GM21381 (cell line): Measurements from ENCODE around the gene ANAPC10.
"Not testable (repeated sequence)": the region's sequence is repeated elsewhere in the genome, so short reads cannot be mapped to it uniquely, and the experiment has no call there.

ENCODE experiments used
- ATAC-seq: cut with Tn5 transposase; IDR thresholded peaks from one replicate; pipeline ENCODE4 v1.9.1; 2021; ENCODE audit warnings: mild to moderate bottlenecking, moderate library complexity; ENCODE audit not compliant: unreplicated experiment

The ANAPC10 gene

GRCh38 chr4:145012841-145013240, 85.2 kb downstream of the ANAPC10 start:
- ATAC-seq, result no peak

DNA sequence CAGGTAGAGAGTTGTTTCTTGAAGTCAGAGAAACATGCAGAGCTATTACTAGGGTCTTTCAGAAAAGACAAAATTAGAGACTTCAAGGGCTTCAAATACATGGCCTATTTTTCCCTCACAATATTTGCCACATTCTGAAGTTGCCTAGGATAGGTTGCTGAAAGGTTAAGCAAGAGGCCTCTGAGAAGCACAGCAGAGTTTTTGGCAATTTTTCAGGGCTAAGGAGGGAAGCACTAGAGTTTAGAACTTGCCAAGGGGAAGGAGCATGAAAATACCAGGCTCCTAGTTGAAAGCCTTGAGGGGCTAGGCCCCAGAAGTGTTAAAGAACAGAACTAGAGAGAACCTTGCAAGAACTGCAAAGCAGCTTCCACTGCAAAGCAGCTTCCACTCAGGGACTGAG, 86.4 kb downstream of the ANAPC10 start:
- ATAC-seq, result no peak

DNA sequence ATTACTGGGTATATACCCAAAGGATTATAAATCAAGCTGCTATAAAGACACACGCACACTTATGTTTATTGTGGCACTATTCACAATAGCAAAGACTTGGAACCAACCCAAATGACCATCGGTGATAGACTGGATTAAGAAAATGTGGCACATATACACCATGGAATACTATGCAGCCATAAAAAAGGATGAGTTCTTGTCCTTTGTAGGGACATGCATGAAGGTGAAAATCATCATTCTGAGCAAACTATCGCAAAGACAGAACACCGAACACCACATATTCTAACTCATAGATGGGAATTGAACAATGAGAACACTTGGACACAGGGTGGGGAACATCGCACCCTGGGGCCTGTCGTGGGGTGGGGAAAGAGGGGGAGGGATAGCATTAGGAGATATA, 87.7 kb downstream of the ANAPC10 start:
- ATAC-seq, result not testable (repeated sequence)

DNA sequence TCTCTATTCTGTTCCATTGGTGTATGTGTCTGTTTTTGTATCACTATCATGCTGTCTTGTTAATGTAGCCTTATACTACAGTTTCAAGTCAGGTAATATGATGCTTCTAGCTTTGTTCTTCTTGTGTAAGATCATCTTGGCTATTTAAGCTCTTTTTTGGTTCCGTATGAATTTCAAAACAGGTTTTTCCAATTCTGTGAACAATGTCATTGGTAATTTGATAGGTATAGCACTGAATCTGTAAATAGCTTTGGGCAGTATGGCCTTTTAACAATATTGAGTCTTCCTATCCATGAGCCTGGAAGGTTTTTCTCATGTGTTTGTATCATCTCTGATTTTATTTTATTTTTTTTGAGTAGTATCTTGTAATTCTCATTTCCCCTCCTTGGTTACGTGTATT, 94.3 kb downstream of the ANAPC10 start:
- ATAC-seq, result no peak

GRCh38 chr4:145001635-145002034, 96.4 kb downstream of the ANAPC10 start:
- no peak for ATAC-seq

DNA sequence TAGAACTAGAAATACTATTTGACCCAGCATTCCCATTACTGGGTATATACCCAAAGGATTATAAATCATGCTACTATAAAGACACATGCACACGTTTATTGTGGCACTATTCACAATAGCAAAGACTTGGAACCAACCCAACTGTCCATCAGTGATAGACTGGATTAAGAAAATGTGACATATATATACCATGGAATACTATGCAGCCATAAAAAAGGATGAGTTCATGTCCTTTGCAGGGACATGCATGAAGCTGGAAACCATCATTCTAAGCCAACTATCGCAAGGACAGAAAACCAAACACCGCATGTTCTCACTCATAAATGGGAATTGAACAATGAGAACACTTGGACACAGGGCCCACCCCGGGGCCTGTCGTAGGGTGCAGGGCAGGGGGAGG, 97.3 kb downstream of the ANAPC10 start:
- ATAC-seq, result not testable (repeated sequence)

DNA sequence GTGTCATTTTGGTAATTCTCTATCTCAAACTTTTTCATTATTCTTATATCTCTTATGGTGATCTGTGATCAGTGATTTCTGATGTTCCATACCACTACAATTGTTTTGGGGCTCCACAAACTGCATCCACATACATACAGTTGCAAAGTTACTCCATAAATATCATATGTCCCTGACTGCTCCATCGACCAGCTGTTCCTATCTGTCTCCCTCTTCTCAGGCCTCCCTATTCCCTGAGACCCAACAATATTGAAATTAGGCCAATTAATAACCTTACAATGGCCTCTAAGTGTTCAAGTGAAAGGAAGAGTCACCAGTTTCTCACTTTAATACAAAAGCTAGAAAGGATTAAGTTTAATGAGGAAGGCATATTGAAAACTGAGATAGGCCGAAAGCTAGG, 108.7 kb downstream of the ANAPC10 start:
- no peak for ATAC-seq

DNA sequence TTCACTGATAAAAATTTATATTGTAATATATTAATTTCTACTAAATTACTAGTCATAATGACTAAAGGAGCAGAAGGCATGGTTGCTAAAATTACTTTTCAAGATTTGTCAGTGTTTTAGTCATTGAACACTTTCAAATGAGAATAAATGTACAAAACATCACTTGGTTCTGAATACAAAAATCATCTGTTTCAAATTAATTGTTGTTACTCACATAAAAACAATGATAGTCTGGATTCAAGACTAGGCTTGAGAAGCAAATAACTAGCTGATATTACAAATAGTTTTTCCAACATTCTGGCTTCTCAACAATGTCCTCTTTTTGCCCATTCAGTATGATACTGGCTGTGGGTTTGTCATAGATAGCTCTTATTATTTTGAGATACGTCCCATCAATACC, 112.5 kb downstream of the ANAPC10 start:
- ATAC-seq, result no peak

- no peak for ATAC-seq
Observed at GRCh38 chr4:144985014-144985413, 113.0 kb downstream of the ANAPC10 start.

- no peak for ATAC-seq
Observed at GRCh38 chr4:144984241-144984640, 113.8 kb downstream of the ANAPC10 start.

GRCh38 chr4:144975718-144976117, 122.3 kb downstream of the ANAPC10 start:
- no peak for ATAC-seq

- peak; percentile 61 for ATAC-seq
Observed at GRCh38 chr4:144970597-144970996, 127.4 kb downstream of the ANAPC10 start.

GRCh38 chr4:144969821-144970220, 128.2 kb downstream of the ANAPC10 start:
- ATAC-seq, result no peak

GRCh38 chr4:144968606-144969005, 129.4 kb downstream of the ANAPC10 start:
- ATAC-seq, result no peak

DNA sequence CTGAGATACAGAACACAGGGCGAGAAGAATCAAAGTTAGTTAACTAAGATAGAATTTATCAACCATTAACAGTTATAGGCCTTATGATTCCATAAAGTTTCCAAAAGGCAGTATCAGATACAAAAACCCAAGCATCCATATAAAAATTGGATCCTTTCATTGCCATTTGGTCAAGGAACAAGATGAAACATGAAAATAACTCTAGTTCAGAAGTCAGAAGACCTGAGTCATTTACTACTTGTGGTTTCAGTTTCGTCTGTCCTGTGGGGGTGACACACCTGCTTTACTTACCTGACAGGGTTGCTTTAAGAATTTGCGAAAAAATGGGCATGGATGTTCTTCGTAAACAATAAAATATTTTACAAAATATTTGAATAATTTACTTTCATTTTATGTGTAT, 130.8 kb downstream of the ANAPC10 start:
- ATAC-seq, result peak; percentile 79

GRCh38 chr4:144962300-144962699, 135.7 kb downstream of the ANAPC10 start:
- no peak for ATAC-seq

GRCh38 chr4:144955104-144955503, 142.9 kb downstream of the ANAPC10 start:
- ATAC-seq, result no peak

DNA sequence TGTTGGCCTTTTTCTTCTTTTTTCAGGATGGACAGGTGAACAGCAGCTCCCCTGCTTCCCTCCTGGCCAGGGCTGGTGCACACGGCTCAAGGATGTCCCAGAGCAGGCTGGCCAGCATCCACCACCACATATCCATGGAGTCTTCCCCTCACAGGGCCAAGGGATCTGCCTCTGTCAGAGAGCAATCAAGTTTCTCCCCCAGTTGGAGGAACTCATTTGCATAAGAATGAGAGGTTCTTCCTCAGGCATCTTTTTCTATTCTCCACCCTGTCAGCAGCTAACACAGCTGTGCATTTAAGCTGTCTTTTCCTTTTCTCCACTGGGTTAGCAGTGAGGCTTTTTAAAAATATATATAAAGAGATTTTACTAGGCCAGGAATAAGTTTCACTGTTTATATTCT, 143.8 kb downstream of the ANAPC10 start:
- ATAC-seq, result no peak

GRCh38 chr4:144948421-144948820, 149.6 kb downstream of the ANAPC10 start:
- no peak for ATAC-seq

- no peak for ATAC-seq
Observed at GRCh38 chr4:144948009-144948408, 150.0 kb downstream of the ANAPC10 start.
